Amygdala (tissue), 56 donors: ENCODE data around the gene TFB2M.
A peak's percentile ranks its signal among the peaks of the same experiment; 100 is the strongest.
"Not testable (repeated sequence)": the region's sequence is repeated elsewhere in the genome, so short reads cannot be mapped to it uniquely, and the experiment has no call there.

ENCODE experiments used
- DNase-seq, 56 donors: peaks; one replicate each; lab custom pipeline; 2025; lab: John Stamatoyannopoulos, UW

TFB2M gene

DNA sequence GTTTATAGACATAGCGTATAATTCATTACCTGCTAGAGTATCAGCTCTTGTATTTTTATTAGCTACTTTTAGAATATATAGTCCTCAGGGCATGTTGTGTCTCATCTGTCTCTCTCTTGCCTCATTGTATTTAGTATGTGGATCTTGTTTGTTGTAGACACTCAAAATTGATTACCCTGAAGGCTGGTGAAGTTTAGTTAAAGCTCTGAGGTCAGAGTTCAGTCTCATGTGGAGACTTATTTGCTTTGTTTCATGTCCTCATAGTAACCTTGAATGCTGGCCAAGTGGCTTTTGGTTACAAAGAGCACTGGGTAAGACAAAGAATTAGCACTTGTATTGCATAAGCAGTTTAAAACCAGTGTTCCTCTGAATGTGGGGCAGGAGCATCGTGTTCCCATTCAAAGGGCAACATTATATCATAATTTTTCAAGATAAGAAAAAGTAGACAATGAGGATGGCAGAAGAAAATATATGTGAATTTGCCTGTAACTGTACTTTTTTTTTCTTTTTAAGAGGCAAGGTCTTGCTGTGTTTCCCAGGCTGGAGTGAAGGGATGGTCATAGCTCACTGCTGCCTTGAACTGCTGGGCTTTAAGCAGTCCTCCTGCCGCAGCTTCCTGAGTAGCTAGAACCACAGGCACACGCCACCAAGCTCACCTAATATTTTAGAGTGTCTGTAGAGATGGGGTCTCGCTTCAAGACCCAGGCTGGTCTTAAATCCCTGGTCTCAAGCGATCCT is 17.6 kb upstream of the TFB2M start:
- DNase-seq, result no peak

DNA sequence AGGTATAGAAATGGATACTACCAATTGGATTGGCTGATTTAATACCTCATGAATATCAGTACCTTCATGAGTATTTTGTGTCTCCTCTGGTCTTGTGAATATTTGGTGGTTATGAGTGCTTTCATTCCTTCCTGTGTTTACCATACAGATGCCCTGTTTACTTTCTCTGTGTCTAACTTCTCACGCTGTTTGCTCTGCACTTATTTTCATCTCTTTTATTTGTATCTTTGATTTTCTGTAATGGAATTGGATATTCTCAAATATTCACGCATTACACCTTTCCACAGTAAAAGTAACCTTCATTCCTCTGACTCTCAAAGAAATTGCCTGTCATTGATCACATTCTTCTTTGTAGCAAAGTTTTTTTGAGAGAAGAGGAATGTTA is 17.0 kb upstream of the TFB2M start:
- DNase-seq, result no peak

- DNase-seq, result no peak
Measured at GRCh38 chr1:246582301-246583055, 16.4 kb upstream of the TFB2M start.

GRCh38 chr1:246580497-246581370 is 14.7 kb upstream of the TFB2M start:
- DNase-seq, result no peak

- DNase-seq, result no peak
Measured at GRCh38 chr1:246579818-246580217, 13.8 kb upstream of the TFB2M start.

DNA sequence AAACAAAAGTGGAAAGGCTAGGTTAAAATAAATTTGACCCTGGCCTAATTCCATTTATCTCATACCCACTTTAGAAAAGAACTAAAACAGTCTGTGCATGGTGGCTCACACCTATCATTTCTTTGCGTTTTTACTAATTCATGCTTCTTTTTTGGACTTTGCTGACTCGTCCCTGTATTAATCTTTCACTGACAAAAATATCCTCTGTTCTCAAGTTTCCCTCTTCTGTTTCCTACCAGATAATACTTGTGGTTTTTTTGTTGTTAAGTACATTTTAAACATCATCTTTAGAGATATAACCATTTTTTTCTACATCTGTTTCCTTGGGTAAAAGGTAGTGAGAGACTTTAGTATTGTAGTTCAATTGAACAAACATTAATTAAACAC is 11.7 kb upstream of the TFB2M start:
- DNase-seq, result no peak

DNA sequence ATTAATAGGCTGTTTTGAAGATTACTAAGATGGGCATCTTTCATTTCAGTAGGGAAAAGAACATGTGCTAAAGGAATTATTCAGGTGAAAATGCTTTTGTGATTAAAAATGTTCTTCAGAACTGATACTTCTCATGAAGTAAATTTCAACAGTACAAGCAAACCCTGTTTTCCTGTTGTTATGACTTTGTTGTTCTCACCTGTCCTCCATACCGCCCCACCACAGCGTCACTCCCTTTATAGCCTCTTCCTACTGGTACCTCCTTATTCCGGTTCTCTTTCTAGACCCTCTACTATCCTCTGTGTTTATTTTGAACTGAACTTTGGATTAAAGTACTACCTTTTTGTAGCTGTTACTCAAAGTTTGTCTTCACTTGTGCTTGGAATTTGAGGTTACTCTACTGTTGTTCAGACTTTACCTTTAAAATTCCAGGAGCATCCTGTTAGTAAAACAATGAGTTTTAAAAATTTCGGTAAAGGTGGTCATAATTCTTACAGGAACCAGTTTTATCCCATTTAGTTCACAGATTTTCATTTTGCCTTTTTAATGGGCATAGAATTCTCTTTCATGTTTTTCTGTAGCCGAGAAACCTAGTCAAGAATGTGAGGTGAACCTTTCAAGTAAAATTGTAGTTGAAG is 11.1 kb upstream of the TFB2M start:
- DNase-seq, result no peak

DNA sequence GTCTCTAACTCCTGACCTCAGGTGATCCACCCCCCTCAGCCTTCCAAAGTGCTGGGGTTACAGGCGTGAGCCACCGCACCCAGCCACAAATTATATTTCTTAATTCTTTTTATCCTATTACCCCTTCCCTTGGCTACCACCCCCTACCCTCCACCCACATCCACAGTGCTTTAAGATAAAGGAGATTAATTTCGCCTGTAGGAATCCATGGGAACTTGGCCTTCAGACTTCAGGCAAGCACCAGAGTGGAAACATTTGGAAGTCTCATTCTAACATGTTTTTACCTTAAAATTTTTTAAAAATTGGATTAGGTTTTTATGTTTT is 10.6 kb upstream of the TFB2M start:
- DNase-seq, result no peak

DNA sequence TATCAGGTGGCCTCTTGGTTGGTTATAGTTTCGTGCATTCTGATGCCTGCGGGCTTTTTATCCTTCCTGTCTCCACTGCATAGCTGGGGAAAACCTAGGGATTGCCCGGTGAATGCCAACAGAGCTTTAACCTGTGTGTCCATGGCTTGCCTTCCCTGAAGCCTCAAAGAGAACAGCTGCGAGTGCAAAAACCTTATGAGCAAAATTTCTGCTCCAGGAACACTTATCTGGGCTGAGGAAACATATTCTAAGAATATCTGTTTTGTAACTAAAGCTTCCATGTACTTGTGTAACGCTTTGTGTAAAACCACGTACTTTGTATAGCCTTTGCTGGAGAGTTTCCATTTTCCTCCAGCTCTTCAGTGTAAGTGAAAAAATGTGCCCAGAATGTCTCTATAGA is 7.4 kb upstream of the TFB2M start:
- no peak for DNase-seq

- no peak for DNase-seq
Measured at GRCh38 chr1:246572785-246573184, 6.7 kb upstream of the TFB2M start.

DNA sequence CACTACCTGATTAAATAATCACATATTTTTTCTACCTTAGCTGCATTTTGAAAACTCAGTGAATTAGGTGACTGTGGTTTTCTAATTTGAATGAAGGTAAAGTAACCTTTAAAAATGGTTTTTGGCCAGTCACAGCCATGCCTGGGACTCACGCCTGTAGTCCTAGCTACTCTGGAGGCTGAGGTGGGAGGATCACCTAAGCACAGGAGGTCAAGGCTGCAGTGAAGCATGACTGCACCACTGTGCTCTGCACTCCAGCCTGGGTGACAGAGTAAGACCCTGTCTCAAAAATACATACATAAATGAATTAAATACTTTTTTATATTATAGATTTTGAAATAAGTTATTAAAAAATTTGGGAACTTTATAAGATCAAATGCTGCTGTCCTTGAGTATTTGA is 5.9 kb upstream of the TFB2M start:
- DNase-seq, result no peak

DNA sequence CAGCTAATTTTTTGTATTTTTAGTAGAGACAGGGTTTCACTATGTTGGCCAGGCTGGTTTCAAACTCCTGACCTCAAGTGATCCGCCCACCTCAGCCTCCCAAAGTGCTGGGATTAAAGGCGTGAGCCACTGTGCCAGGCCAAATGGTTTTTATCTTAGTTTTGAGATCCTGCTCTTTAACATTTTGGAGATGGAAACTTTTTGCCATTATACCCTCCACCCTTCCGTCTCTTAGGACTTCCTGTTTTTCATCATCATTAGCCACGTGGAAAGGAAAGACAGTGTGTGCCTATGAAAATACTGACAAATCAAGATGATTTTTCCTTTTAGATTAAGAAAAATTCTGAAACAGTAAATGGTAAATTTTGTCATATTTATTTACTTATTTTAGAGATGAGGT is 5.2 kb upstream of the TFB2M start:
- not testable (repeated sequence) for DNase-seq

DNA sequence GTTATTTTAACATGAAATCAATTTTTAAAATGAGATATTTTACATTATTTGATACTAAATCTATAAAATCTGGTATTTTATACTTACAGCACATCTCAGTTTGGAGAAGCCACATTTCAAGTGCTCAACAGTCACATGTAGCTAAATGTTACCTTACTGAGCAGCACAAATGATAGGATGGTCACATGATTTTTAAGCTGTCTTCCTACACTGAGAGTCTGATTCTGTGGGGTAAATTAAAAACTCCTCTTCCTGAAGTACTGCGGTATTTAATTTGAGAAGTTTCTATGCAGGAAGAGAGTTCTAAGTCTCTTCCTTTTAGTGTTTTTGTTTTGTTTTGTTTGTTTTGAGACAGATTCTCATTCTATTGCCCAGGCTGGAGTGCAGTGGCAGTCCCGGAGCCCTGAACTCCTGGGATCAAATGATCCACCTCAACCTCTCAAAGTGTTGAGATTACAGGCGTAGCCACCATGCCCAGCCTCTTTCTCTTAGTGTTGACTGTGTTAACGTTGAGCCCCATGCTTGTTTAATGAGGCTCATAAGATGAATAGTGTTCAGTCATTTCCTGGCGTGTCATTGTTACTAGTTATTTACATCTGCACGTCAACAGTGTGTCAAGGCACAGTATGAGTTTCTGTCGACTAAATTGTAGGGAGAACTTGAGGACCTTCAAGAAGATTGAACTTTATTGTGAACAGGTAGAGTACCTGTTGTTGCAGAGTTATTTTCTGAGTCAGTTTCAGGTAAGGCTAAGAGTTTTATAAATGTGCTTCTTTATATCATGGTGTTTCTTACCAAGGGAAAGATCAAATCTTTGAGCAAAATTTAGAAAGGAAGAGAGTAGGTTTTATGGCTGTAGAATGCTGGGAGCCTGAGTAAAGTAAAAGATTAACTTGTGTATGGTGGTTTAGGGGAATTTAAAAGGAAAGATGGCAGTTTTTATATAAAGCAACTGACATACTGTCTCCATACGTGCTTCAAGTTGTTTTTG is 3.5 kb upstream of the TFB2M start:
- DNase-seq, result no peak

GRCh38 chr1:246567646-246568235 is 1.7 kb upstream of the TFB2M start:
- no peak for DNase-seq

DNA sequence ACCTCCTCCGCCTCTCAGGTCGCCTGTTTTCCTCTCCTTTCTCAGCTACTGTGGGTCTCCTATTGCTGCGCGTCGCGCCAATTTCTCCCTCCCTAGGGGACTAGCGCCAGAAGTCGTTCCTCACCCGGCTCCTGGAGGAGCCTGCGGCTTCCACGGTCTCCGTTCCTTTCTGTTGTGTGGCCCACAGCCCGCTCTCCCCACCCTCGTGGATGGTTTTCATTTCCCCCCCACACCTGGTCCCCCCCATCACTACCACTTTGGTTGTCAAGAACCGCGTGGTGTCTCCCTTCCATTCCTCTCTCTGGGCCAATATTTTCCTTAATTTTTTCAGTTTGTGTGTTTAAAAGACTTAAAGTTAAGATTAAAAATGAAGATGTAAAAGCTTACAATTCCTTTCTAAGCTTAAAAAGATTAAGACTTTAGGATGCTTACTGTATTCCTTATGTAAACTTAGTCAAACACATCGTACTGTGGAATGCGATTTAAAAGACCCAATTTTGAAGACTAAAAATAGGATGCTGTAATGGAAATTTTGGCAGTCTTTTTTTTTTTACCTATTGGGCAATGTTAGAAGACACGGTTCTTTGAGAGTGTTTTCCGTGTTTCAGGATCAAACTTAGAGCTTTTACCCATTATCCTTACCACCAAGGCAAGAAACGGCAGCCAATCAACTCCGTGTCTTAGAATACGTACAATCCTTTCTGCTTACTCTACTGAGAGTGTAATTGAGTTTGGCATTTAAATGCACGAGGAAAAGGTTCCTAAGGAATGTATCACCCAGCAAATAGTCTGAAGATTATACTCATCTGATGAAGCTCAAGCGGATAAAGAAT is 968 bp upstream of the TFB2M start:
- DNase-seq, result peak in 14 of 56 donors; percentile 30 to 62 (median 49)

- no peak for DNase-seq
Measured at GRCh38 chr1:246565751-246566127, 322 bp downstream of the TFB2M start.

DNA sequence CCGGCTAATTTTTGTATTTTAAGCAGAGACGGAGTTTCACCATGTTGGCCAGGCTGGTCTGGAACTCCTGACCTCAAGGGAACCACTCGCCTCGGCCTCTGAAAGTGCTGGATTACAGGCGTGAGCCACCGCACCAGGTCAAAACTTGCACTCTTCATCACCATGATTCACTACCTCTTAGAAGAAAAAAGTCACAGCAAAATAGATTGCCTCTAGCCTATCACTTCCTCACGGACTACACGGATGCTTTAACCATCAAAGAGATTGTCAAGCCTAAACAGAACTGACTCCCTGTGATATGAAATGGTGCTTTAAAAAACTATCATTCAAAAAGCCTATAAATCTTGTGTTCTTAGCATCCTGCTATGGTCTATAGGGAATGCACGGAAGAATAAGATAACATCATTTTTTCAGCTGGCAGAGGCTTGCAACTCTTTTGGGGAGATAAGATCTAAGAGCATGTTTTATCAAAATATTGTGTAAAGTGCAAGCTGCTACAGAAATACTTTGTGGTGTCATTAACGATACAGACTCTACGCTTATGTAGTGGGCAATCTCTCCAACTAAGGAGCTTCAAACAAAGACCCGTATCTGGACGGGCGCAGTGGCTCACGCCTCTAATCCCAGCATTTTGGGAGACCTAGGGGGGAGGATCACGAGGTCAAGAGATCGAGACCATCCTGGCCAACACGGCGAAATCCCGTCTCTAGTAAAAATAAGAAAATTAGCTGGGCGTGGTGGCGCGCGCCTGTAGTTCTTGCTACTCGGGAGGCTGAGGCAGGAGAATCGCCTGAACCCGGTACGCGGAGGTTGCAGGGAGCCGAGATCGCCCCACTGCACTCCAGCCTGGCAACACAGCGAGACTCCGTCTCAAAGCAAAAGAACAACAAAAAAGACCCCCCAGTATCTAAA is 966 bp downstream of the TFB2M start:
- DNase-seq, result no peak
